ENCODE results near the gene TTBK2. TPM values are rescaled to one million over a fixed set of nuclear protein-coding genes. Genes with fewer than 3 reads are reported as not detected.

The TTBK2 gene
- total RNA-seq, 1 experiment from 2014 or later, result 10.6 TPM

DNA sequence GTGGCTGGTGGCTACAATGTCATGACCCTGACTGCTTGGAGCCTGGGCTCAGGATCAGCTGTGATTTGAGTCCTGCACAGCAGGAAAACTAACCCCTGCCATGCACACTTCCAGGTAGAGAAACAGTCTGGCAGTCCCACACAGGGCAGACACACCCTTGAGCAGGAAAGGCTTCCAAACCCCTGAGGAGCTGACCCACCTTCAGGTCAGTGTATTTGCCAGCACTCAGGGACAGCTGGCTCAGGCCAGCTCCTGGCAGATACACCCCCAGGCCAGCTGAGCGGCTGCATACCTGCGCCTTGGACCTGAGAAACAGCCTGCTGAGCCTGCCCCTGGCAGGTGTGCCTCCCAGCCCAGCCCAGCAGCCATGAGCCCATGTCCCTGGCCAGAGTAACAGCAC is 161.5 kb downstream of the TTBK2 start:
- no peak overlapping the region for H3K4me3 Mint-ChIP-seq

More for the DNA sequence above, 161.5 kb downstream of the TTBK2 start:
- no peak overlapping the region for H2BK120ac ChIP-seq (ENCODE audit: low read depth, low read length, poor library complexity, severe bottlenecking)
- no peaks in the 10 kb centered on the region; the same call in 1 of the 2 replicates for H3K27me3 Mint-ChIP-seq (ENCODE audit: low read depth)
- peaks cover 20 to 24% (median 22%) of the 10 kb centered on the region in 3 experiments for H3K36me3 Mint-ChIP-seq (ENCODE audit: insufficient read depth in 1 of 3, low read depth in 3 of 3)
- H3K9me3 ChIP-seq (ENCODE audit: control insufficient read depth, low read depth, low read length), result no peaks in the 10 kb centered on the region
- H2AK5ac ChIP-seq (ENCODE audit: insufficient read length, low read length), result no peak overlapping the region
- DNase-seq, result no peak
- no peak overlapping the region for H3K9ac ChIP-seq (ENCODE audit: extremely low read depth, insufficient read length, low read length)
- H3K18ac ChIP-seq (ENCODE audit: insufficient read length, low read depth, low read length), result no peak overlapping the region
- no peak overlapping the region for H3K23ac ChIP-seq (ENCODE audit: insufficient read length, low read depth, low read length)
- H3K9me3 Mint-ChIP-seq, result peaks cover 22 to 27% of the 10 kb centered on the region in 2 experiments
- H3K14ac ChIP-seq (ENCODE audit: insufficient read depth, low read length), result no peak overlapping the region
- H3T11ph ChIP-seq (ENCODE audit: low read length), result no peak overlapping the region
- no peaks in the 10 kb centered on the region for H3K4me1 ChIP-seq (ENCODE audit: insufficient read depth, low read length)
- no peak overlapping the region for H3K4me2 ChIP-seq (ENCODE audit: insufficient read depth, insufficient read length, low read length)
- H2BK15ac ChIP-seq (ENCODE audit: low read depth, low read length), result no peak overlapping the region
- peaks cover 7 to 9% of the 10 kb centered on the region in 2 experiments for H3K4me1 Mint-ChIP-seq
- no peak overlapping the region for H2BK12ac ChIP-seq (ENCODE audit: insufficient read length, low read depth, low read length)
- no peaks in the 10 kb centered on the region for H3K23me2 ChIP-seq (ENCODE audit: insufficient read length, low read depth, low read length, poor library complexity, severe bottlenecking)
- no peak overlapping the region for H4K5ac ChIP-seq (ENCODE audit: insufficient read length, low read depth, low read length)
- WGBS (ENCODE audit: extremely low coverage, insufficient read length, low lambda C conversion rate), result no CpG with 5 or more reads among the region's 2 CpGs
- H2BK20ac ChIP-seq (ENCODE audit: low read depth, low read length, poor library complexity, severe bottlenecking), result no peak overlapping the region
- no peak overlapping the region for H3K4ac ChIP-seq (ENCODE audit: low read depth, low read length)
- no peak overlapping the region for H3K56ac ChIP-seq (ENCODE audit: insufficient read length, low read depth, low read length)
- H3K27ac ChIP-seq (ENCODE audit: insufficient read length, low read depth, low read length), result no peak overlapping the region
- no peak overlapping the region for H4K91ac ChIP-seq (ENCODE audit: insufficient read length, low read depth, low read length)
- no peak overlapping the region for H4K8ac ChIP-seq (replicated peaks; ENCODE audit: insufficient read length, low read depth, low read length)
- no peaks in the 10 kb centered on the region for H4K20me1 ChIP-seq (ENCODE audit: control insufficient read depth, insufficient read depth, insufficient read length)
- no peak overlapping the region for H2AFZ ChIP-seq (ENCODE audit: low read length)
- TF ChIP-seq CTCF (conservative IDR thresholded peaks at IDR 0.05), result no peak
- peak overlapping the region in 1 of 3 experiments; percentile 53; a peak in 1 of 7 replicates for H3K27ac Mint-ChIP-seq
- H2BK5ac ChIP-seq (ENCODE audit: insufficient read length, low read length), result no peak overlapping the region
- no peaks in the 10 kb centered on the region for H3K27me3 ChIP-seq (ENCODE audit: insufficient read depth, low read length)
- no peaks in the 10 kb centered on the region for H3K79me2 ChIP-seq (ENCODE audit: insufficient read depth, low read length)
- no peaks in the 10 kb centered on the region for H3K79me1 ChIP-seq (ENCODE audit: insufficient read depth, low read depth, low read length, poor library complexity, severe bottlenecking)

Measured in H9 (cell line).